ENCODE results near the gene TRIM61. TPM values are rescaled to one million over a fixed set of nuclear protein-coding genes. Genes with fewer than 3 reads are reported as not detected.
"Not testable (repeated sequence)": the region's sequence is repeated elsewhere in the genome, so short reads cannot be mapped to it uniquely, and the experiment has no call there.

Gene TRIM61
- total RNA-seq, 1 donor from 2014 or later = 2.4 TPM

- DNase-seq (ENCODE audit: low spot score) = no peak
Observed at GRCh38 chr4:164949448-164950143, 27.9 kb downstream of the TRIM61 start.

GRCh38 chr4:164948975-164949374 is 28.5 kb downstream of the TRIM61 start:
- DNase-seq (ENCODE audit: low spot score) = no peak
- H3K9me3 Mint-ChIP-seq = no peaks in the 10 kb centered on the region
- intact Hi-C loops (cut with micrococcal nuclease) = loop anchor here (1.0 kb wide), 1 partner anchor 9 kb away; no protein-coding TSS in a partner anchor
- H3K4me3 Mint-ChIP-seq = no peak overlapping the region
- H3K4me1 Mint-ChIP-seq (ENCODE audit: low read depth) = no peaks in the 10 kb centered on the region
- H3K36me3 Mint-ChIP-seq (ENCODE audit: low read depth) = no peaks in the 10 kb centered on the region
- peaks cover 4% of the 10 kb centered on the region for H3K27me3 Mint-ChIP-seq (ENCODE audit: insufficient read depth)
- no peak overlapping the region for H3K27ac Mint-ChIP-seq

More at GRCh38 chr4:164949448-164950143, 27.9 kb downstream of the TRIM61 start:
- Mint-ChIP-seq H3K4me3 (no peak overlapping the region), H3K9me3 (no peaks in the 10 kb centered on the region), H3K36me3 (ENCODE audit: low read depth) (no peaks in the 10 kb centered on the region), H3K27me3 (ENCODE audit: insufficient read depth) (peaks cover 4% of the 10 kb centered on the region), H3K4me1 (ENCODE audit: low read depth) (no peaks in the 10 kb centered on the region), H3K27ac (no peak overlapping the region)
- intact Hi-C loops (cut with micrococcal nuclease) = no loop called here

- intact Hi-C loops (cut with micrococcal nuclease) = loop anchor here (1.0 kb wide), 1 partner anchor 8 kb away; no protein-coding TSS in a partner anchor
- not testable (repeated sequence) for H3K4me3 Mint-ChIP-seq; H3K4me1 Mint-ChIP-seq (ENCODE audit: low read depth); H3K36me3 Mint-ChIP-seq (ENCODE audit: low read depth); H3K27me3 Mint-ChIP-seq (ENCODE audit: insufficient read depth); H3K9me3 Mint-ChIP-seq; DNase-seq (ENCODE audit: low spot score); H3K27ac Mint-ChIP-seq
Observed at GRCh38 chr4:164948006-164948405, 29.5 kb downstream of the TRIM61 start.

GRCh38 chr4:164946810-164947209 is 30.6 kb downstream of the TRIM61 start:
- Mint-ChIP-seq H3K27me3 (ENCODE audit: insufficient read depth) (peaks cover 8% of the 10 kb centered on the region), H3K36me3 (ENCODE audit: low read depth) (no peaks in the 10 kb centered on the region), H3K4me3 (no peak overlapping the region), H3K4me1 (ENCODE audit: low read depth) (no peaks in the 10 kb centered on the region), H3K9me3 (no peaks in the 10 kb centered on the region), H3K27ac (no peak overlapping the region)
- intact Hi-C loops (cut with micrococcal nuclease) = no loop called here
- DNase-seq (ENCODE audit: low spot score) = no peak

- H3K9me3 Mint-ChIP-seq = no peaks in the 10 kb centered on the region
- DNase-seq (ENCODE audit: low spot score) = no peak
- intact Hi-C loops (cut with micrococcal nuclease) = no loop called here
- H3K36me3 Mint-ChIP-seq (ENCODE audit: low read depth) = no peaks in the 10 kb centered on the region
- no peaks in the 10 kb centered on the region for H3K4me1 Mint-ChIP-seq (ENCODE audit: low read depth)
- no peak overlapping the region for H3K4me3 Mint-ChIP-seq
- H3K27ac Mint-ChIP-seq = no peak overlapping the region
- H3K27me3 Mint-ChIP-seq (ENCODE audit: insufficient read depth) = peaks cover 10% of the 10 kb centered on the region
Observed at GRCh38 chr4:164945146-164945545, 32.3 kb downstream of the TRIM61 start.

GRCh38 chr4:164943192-164943591 is 34.3 kb downstream of the TRIM61 start:
- DNase-seq (ENCODE audit: low spot score) = no peak
- no peak overlapping the region for H3K4me3 Mint-ChIP-seq
- peaks cover 11% of the 10 kb centered on the region for H3K27me3 Mint-ChIP-seq (ENCODE audit: insufficient read depth)
- intact Hi-C loops (cut with micrococcal nuclease) = no loop called here
- H3K4me1 Mint-ChIP-seq (ENCODE audit: low read depth) = no peaks in the 10 kb centered on the region
- no peak overlapping the region for H3K27ac Mint-ChIP-seq
- H3K36me3 Mint-ChIP-seq (ENCODE audit: low read depth) = no peaks in the 10 kb centered on the region
- H3K9me3 Mint-ChIP-seq = no peaks in the 10 kb centered on the region

- Mint-ChIP-seq H3K27me3 (ENCODE audit: insufficient read depth) (peaks cover 18% of the 10 kb centered on the region), H3K27ac (no peak overlapping the region), H3K9me3 (no peaks in the 10 kb centered on the region), H3K36me3 (ENCODE audit: low read depth) (no peaks in the 10 kb centered on the region), H3K4me3 (no peak overlapping the region), H3K4me1 (ENCODE audit: low read depth) (no peaks in the 10 kb centered on the region)
- intact Hi-C loops (cut with micrococcal nuclease) = no loop called here
- DNase-seq (ENCODE audit: low spot score) = no peak
Observed at GRCh38 chr4:164937576-164938270, 39.7 kb downstream of the TRIM61 start.

GRCh38 chr4:164935865-164936606 is 41.4 kb downstream of the TRIM61 start:
- H3K4me3 Mint-ChIP-seq; H3K27ac Mint-ChIP-seq; H3K4me1 Mint-ChIP-seq (ENCODE audit: low read depth); intact Hi-C loops (cut with micrococcal nuclease); H3K9me3 Mint-ChIP-seq; H3K36me3 Mint-ChIP-seq (ENCODE audit: low read depth); DNase-seq (ENCODE audit: low spot score): not testable (repeated sequence)
- H3K27me3 Mint-ChIP-seq (ENCODE audit: insufficient read depth) = peaks cover 11% of the 10 kb centered on the region

GRCh38 chr4:164935363-164935762 is 42.1 kb downstream of the TRIM61 start:
- Mint-ChIP-seq H3K4me3 (no peak overlapping the region), H3K4me1 (ENCODE audit: low read depth) (no peaks in the 10 kb centered on the region), H3K36me3 (ENCODE audit: low read depth) (no peaks in the 10 kb centered on the region), H3K9me3 (no peaks in the 10 kb centered on the region), H3K27ac (no peak overlapping the region), H3K27me3 (ENCODE audit: insufficient read depth) (peaks cover 11% of the 10 kb centered on the region)
- no peak for DNase-seq (ENCODE audit: low spot score)
- intact Hi-C loops (cut with micrococcal nuclease) = no loop called here

- Mint-ChIP-seq H3K36me3 (ENCODE audit: low read depth) (no peaks in the 10 kb centered on the region), H3K27me3 (ENCODE audit: insufficient read depth) (peaks cover 7% of the 10 kb centered on the region), H3K9me3 (no peaks in the 10 kb centered on the region), H3K27ac (no peak overlapping the region), H3K4me1 (ENCODE audit: low read depth) (no peaks in the 10 kb centered on the region), H3K4me3 (no peak overlapping the region)
- DNase-seq (ENCODE audit: low spot score) = no peak
- intact Hi-C loops (cut with micrococcal nuclease) = no loop called here
Observed at GRCh38 chr4:164933244-164933643, 44.2 kb downstream of the TRIM61 start.

- peaks cover 4% of the 10 kb centered on the region for H3K27me3 Mint-ChIP-seq (ENCODE audit: insufficient read depth)
- H3K4me3 Mint-ChIP-seq = no peak overlapping the region
- H3K27ac Mint-ChIP-seq = no peak overlapping the region
- no peak for DNase-seq (ENCODE audit: low spot score)
- intact Hi-C loops (cut with micrococcal nuclease) = no loop called here
- H3K4me1 Mint-ChIP-seq (ENCODE audit: low read depth) = no peaks in the 10 kb centered on the region
- no peaks in the 10 kb centered on the region for H3K36me3 Mint-ChIP-seq (ENCODE audit: low read depth)
- H3K9me3 Mint-ChIP-seq = no peaks in the 10 kb centered on the region
Observed at GRCh38 chr4:164931551-164932324, 45.7 kb downstream of the TRIM61 start.

GRCh38 chr4:164930647-164931046 is 46.8 kb downstream of the TRIM61 start:
- Mint-ChIP-seq H3K36me3 (ENCODE audit: low read depth) (no peaks in the 10 kb centered on the region), H3K4me3 (no peak overlapping the region), H3K27me3 (ENCODE audit: insufficient read depth) (peaks cover 4% of the 10 kb centered on the region), H3K9me3 (no peaks in the 10 kb centered on the region), H3K4me1 (ENCODE audit: low read depth) (no peaks in the 10 kb centered on the region), H3K27ac (no peak overlapping the region)
- DNase-seq (ENCODE audit: low spot score) = no peak
- intact Hi-C loops (cut with micrococcal nuclease) = no loop called here

Measured in activated T-helper 1 cell treated with anti-CD3 and anti-CD28 coated beads, Interleukin-12 subunit alpha, Interleukin-12 subunit beta, Interleukin-2, Interleukin-4 antibody, amounts not matched to agents 30 ng/mL and 10 ng/mL and 1 ng/mL, durations not matched to agents 14 hours and 24 hours and 36 hours (primary cell).